RPMI8226 (cell line): Measurements from ENCODE around the gene MAGEB2.
A peak's percentile ranks its signal among the peaks of the same experiment; 100 is the strongest.
"Not testable (repeated sequence)": the region's sequence is repeated elsewhere in the genome, so short reads cannot be mapped to it uniquely, and the experiment has no call there.

Source experiments
- DNase-seq: peaks from one replicate; pipeline ENCODE4 v3.0.0-alpha.2; 2015

MAGEB2 gene

GRCh38 chrX:30215357-30215843, at the start of gene MAGEB2:
Gene MAGEB2, plus strand, starts transcription at chrX:30215563. Its CDS starts 3,018 bp downstream, at chrX:30218581.
- DNase-seq, result peak; percentile 8

DNA sequence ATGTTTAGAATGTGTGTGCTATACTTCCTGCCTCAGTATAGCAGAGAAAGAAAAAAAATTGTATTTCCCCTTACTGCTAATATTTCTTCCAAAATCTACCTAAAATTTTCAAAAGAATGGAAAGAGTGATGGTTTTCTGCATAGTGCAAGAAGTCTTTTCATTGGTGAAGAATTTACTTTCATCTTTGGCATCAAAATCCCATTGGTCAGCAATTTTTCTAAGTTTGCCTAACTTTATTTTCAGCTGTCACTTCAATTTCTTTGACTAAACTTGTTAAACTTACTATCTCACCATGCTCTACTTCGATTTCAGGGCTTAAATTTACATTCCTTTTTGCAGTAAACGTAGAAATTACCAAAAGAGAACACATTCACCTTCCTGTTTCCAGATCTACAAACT, 44.5 kb upstream of the MAGEB2 start:
- DNase-seq, result no peak

- no peak for DNase-seq
Observed at GRCh38 chrX:30181353-30181752, 34.0 kb upstream of the MAGEB2 start.

- DNase-seq, result no peak
Observed at GRCh38 chrX:30183554-30183953, 31.8 kb upstream of the MAGEB2 start.

DNA sequence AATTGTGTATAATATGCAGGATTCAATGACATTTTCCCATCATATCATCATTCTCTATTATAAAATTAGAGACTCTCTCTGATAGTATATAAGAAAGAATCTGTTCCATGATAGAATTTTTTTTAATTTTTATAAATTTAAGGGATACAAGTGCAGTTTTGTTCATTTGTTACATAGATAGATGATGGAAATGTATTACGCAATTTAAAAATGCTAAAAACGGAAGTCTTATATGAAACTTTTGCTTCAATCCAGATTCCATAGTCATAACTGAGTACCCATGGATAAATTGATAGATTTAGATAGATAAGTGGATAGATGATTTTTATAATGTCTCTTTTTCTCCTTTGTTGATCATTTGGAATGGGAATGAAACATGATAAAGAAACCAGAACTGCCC, 24.9 kb upstream of the MAGEB2 start:
- DNase-seq, result no peak

DNA sequence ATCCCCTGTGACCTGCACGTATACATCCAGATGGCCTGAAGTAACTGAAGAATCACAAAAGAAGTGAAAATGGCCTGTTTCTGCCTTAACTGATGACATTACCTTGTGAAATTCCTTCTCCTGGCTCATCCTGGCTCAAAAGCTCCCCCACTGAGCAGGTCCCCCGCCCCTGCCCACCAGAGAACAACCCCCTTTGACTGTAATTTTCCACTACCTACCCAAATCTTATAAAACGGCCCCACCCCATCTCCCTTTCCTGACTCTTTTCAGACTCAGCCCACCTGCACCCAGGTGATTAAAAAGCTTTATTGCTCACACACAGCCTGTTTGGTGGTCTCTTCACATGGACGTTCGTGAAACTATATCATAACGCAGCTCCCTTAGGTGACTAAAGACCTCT, 21.5 kb upstream of the MAGEB2 start:
- DNase-seq, result not testable (repeated sequence)

GRCh38 chrX:30196322-30196721, 19.0 kb upstream of the MAGEB2 start:
- no peak for DNase-seq

DNA sequence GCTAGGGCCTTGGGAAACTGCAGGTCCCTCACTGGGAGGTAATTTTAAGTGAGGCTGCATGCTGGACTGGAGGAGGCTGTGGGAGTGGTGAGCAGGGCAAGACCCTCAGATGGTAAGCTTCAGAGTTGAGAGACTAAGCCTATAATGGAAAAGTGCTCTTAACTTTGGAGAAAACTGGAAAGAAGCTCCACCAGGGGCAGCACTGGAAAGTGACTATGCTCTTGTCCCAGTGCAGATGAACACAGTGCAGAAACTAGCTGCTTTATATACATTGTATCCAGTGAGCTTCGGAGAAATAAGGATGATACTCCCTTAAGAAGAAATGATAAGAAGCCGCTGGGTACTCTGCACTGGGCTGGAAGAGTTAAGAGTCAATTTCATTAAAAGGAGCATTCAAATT, 3.2 kb upstream of the MAGEB2 start:
- no peak for DNase-seq

- DNase-seq, result no peak
Observed at GRCh38 chrX:30217465-30217864, 2.1 kb downstream of the MAGEB2 start.

GRCh38 chrX:30219372-30219771, 4.0 kb downstream of the MAGEB2 start:
- DNase-seq, result no peak

- DNase-seq, result no peak
Observed at GRCh38 chrX:30220661-30221060, 5.3 kb downstream of the MAGEB2 start.

GRCh38 chrX:30224536-30224935, 9.2 kb downstream of the MAGEB2 start:
- DNase-seq, result no peak

- no peak for DNase-seq
Observed at GRCh38 chrX:30228526-30228925, 13.2 kb downstream of the MAGEB2 start.

GRCh38 chrX:30230395-30230794, 15.0 kb downstream of the MAGEB2 start, which contains the start of gene MAGEB3:
Gene MAGEB3, plus strand, starts transcription at chrX:30230657. Its CDS starts 5,268 bp downstream, at chrX:30235925.
- DNase-seq, result no peak

- no peak for DNase-seq
Observed at GRCh38 chrX:30241724-30242415, 26.5 kb downstream of the MAGEB2 start, which contains the start of gene MAGEB4. Gene MAGEB4, plus strand, starts transcription at chrX:30242000. Its CDS starts 136 bp downstream, at chrX:30242136.

GRCh38 chrX:30246769-30247489, 31.6 kb downstream of the MAGEB2 start, which contains the start of gene MAGEB1:
Gene MAGEB1, plus strand, starts transcription at chrX:30247146. Its CDS starts 3,348 bp downstream, at chrX:30250494.
- DNase-seq, result no peak

- no peak for DNase-seq
Observed at GRCh38 chrX:30248854-30249253, 33.5 kb downstream of the MAGEB2 start.

DNA sequence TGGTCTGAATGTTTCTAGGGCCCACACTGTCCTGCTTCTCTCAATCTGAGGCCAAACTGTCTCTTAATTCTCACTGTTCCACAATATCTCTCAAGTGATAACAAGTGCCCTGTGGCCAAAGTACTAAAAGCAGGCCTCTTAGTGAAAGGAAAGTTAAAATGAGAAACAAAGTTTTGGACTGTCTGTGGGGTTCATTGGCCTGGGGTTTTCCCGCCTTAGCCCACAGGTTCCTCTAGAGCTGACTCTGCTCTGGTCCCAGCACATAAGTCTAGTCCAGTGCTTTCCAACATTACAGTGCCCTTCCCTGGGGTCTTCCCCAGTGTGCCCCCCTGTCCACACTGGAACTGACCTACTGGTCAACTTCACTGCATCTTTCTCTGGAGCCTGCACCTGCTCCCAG, 37.9 kb downstream of the MAGEB2 start:
- no peak for DNase-seq

DNA sequence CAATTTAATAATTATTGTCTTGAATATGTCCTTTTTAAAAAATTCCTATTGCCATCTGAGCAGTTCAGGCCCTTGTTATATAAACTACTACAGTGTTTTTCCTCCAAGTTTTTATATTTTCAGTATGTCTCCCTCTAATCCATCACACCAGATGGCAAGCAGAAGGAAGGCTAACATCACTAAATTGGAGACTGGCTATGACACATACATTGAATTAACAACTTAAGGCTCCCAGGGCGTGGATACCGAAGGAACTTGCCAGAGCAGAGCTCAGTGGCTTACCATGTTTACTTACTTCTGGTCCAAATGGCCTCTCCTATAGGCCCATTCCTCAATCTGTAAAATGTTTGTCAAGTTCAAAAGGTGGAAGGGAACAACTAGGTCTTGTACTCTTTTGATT, 44.6 kb downstream of the MAGEB2 start:
- no peak for DNase-seq

GRCh38 chrX:30261012-30261411, 45.6 kb downstream of the MAGEB2 start:
- no peak for DNase-seq

- DNase-seq, result no peak
Observed at GRCh38 chrX:30262763-30263162, 47.4 kb downstream of the MAGEB2 start.
